Measurements from ENCODE around the gene NCK2. TPM values are rescaled to one million over a fixed set of nuclear protein-coding genes. Genes with fewer than 3 reads are reported as not detected.

Gene NCK2
- total RNA-seq, 5 donors from 2014 or later (not counting 1 experiment from before 2014, with no cell fraction given) = 97.7 to 154 (median 120) TPM

DNA sequence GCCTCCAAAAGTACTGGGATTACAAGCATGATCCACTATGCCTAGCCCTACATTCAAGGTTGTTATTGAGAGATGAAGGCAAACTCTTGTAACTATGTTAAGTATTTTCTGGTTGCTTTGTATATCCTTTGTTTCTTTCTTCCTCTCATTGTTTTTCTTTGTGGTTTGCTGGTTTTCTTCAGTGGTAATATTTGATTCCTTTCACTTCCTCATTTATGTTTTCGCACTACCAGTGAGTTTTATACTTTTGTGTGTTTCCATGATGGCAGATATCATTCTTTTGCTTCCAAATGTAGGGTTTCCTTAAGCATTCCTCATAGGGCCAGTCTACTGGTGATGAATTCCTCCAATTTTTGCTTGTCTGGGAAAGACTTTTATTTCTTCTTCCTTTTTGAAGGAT, 90.2 kb downstream of the NCK2 start:
- Histone ChIP-seq H3K4me1 (ENCODE audit: control insufficient read depth in 1 of 2, extremely low read depth in 1 of 2, insufficient read depth in 2 of 2, low read length in 2 of 2) (peaks cover 9 to 31% of the 10 kb centered on the region in 2 experiments), H3K27me3 (replicated peaks in 1 of 2; ENCODE audit: control insufficient read depth in 2 of 2, extremely low read depth in 1 of 2, insufficient read depth in 2 of 2, low read length in 1 of 2) (no peaks in the 10 kb centered on the region), H3K36me3 (ENCODE audit: control insufficient read depth in 2 of 2, extremely low read depth in 1 of 2, insufficient read depth in 1 of 2, low read length in 1 of 2) (peaks cover 0 to 4% of the 10 kb centered on the region in 2 donors), H3K4me3 (ENCODE audit: control insufficient read depth in 1 of 2, extremely low read depth in 1 of 2, low read length in 1 of 2) (no peak overlapping the region), H3K9me3 (no peaks in the 10 kb centered on the region), H3K27ac (ENCODE audit: low read length) (peak overlapping the region; percentile 60)
- ATAC-seq (replicated peaks in 1 of 4) (peak; percentile 54 to 79 (median 69)), DNase-seq (peak in 1 of 35 experiments; percentile 48)
- H3K4me1 Mint-ChIP-seq = peaks cover 73 to 90% (median 89%) of the 10 kb centered on the region in 3 donors
- H3K36me3 Mint-ChIP-seq = peaks cover 66% of the 10 kb centered on the region
- no peaks in the 10 kb centered on the region for H3K27me3 Mint-ChIP-seq
- ChIA-PET POLR2A (interaction anchor here in 1 of 2 donors (0.7 kb wide), 1 partner anchor 45 kb away, joined by 4 read pairs; no protein-coding TSS in a partner anchor), CTCF (interaction anchor here in 1 of 2 donors (1.0 kb wide), 1 partner anchor 22 kb away, joined by 3 read pairs; no protein-coding TSS in a partner anchor)
- H3K9me3 Mint-ChIP-seq = peaks cover 26 to 52% (median 33%) of the 10 kb centered on the region in 3 donors
- WGBS (ENCODE audit: insufficient coverage) = no CpG with 5 or more reads among the region's 1 CpG
- H3K4me3 Mint-ChIP-seq = peak overlapping the region in 2 of 3 donors; percentile 4 to 21
- H3K27ac Mint-ChIP-seq = peak overlapping the region; percentile 45 to 83

DNA sequence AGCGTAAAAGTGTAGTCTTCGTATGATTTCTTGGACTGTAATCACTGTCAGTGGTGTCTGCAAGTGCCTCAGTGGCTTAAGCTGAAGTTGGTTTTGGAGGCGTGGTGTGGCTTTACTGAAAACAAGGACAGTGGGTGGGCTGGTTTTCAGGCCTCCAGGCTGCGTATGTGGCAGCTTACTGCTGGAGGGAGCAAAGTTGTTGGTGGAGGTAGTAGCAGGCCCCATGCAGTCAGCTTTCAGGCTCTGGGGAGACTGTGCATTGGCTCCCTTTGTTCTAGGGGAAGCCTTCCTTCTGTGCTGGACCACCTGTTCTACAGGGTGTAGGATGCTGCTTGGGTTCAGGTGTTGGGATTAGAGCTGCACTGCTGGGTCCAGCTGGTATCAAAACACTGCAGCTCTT, 91.6 kb downstream of the NCK2 start:
- H3K4me3 Mint-ChIP-seq = peak overlapping the region in 1 of 3 donors; percentile 57
- Histone ChIP-seq H3K4me3 (ENCODE audit: control insufficient read depth in 1 of 2, extremely low read depth in 1 of 2, low read length in 1 of 2) (peak overlapping the region in 1 of 2 donors; percentile 18), H3K9me3 (no peaks in the 10 kb centered on the region), H3K4me1 (ENCODE audit: control insufficient read depth in 1 of 2, extremely low read depth in 1 of 2, insufficient read depth in 2 of 2, low read length in 2 of 2) (peaks cover 9 to 44% of the 10 kb centered on the region in 2 experiments), H3K27ac (ENCODE audit: low read length) (peak overlapping the region; percentile 56), H3K27me3 (replicated peaks in 1 of 2; ENCODE audit: control insufficient read depth in 2 of 2, extremely low read depth in 1 of 2, insufficient read depth in 2 of 2, low read length in 1 of 2) (no peaks in the 10 kb centered on the region), H3K36me3 (ENCODE audit: control insufficient read depth in 2 of 2, extremely low read depth in 1 of 2, insufficient read depth in 1 of 2, low read length in 1 of 2) (peaks cover 0 to 4% of the 10 kb centered on the region in 2 donors)
- ATAC-seq (replicated peaks in 1 of 4) (no peak), DNase-seq (no peak)
- H3K27ac Mint-ChIP-seq = peak overlapping the region; percentile 75 to 85
- ChIA-PET POLR2A (interaction anchor here in 1 of 2 donors (0.6 kb wide), 1 partner anchor 118 kb away, joined by 3 read pairs; no protein-coding TSS in a partner anchor), CTCF (no interaction called here)
- 86% methylated on average over 4 of the region's 4 CpGs for WGBS (ENCODE audit: insufficient coverage)
- H3K9me3 Mint-ChIP-seq = peaks cover 25 to 47% (median 29%) of the 10 kb centered on the region in 3 donors
- H3K27me3 Mint-ChIP-seq = no peaks in the 10 kb centered on the region
- H3K36me3 Mint-ChIP-seq = peaks cover 67% of the 10 kb centered on the region
- H3K4me1 Mint-ChIP-seq = peaks cover 77 to 90% (median 90%) of the 10 kb centered on the region in 3 donors

DNA sequence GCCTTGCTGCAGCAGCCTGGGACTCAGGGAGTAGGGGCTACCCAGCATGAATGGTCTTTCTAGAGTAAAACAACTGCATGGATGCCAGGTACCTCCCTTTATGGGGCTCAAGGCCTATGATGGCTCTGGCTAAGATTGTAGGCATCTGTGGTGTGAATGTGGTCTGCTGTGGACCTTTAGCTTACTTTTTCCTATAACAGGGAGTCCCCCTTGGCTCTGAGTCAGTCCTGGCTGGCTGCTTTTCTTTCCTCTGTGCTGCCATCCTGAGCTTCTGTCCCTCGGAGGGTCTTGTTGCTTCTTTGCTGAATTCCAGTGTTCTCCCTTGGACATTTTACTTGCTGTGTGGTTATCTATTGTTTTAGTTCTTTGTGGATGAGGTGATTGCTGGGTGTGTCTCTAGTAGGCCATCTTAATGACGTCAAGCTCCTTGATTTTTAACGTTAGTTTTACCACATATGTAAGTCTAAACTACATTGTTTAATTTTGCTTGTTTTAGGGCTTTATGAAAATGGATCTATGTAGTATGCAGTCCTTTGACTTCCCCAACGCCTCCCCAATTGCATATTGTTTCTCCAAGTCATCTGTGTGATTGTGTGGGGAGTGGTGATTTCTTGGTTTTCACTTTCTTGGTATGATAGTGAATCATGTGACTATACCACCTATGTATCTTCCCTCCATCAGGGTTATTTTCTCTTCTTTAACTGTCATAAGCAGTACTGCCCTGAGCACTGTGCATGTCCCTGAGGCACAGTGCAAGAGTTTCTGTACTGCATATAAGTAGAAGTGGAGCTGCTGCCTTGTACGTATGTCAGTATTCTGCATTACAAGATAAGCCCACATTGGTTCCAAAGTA, 92.4 kb downstream of the NCK2 start:
- H3K27me3 ChIP-seq (replicated peaks in 1 of 2; ENCODE audit: control insufficient read depth in 2 of 2, extremely low read depth in 1 of 2, insufficient read depth in 2 of 2, low read length in 1 of 2) = no peaks in the 10 kb centered on the region
- Mint-ChIP-seq H3K4me1 (peaks cover 83 to 90% (median 89%) of the 10 kb centered on the region in 3 donors), H3K27me3 (no peaks in the 10 kb centered on the region), H3K4me3 (peak overlapping the region; percentile 8 to 57 (median 37)), H3K36me3 (peaks cover 65% of the 10 kb centered on the region), H3K27ac (peak overlapping the region; percentile 75 to 85), H3K9me3 (peaks cover 18 to 40% (median 27%) of the 10 kb centered on the region in 3 donors)
- no peaks in the 10 kb centered on the region for H3K9me3 ChIP-seq
- no CpG with 5 or more reads among the region's 5 CpGs for WGBS (ENCODE audit: insufficient coverage)
- H3K36me3 ChIP-seq (ENCODE audit: control insufficient read depth in 2 of 2, extremely low read depth in 1 of 2, insufficient read depth in 1 of 2, low read length in 1 of 2) = peaks cover 0 to 4% of the 10 kb centered on the region in 2 donors
- ChIA-PET POLR2A (interaction anchor here in 1 of 2 donors (0.5 to 0.6 kb wide), 2 partner anchors 119 to 187 kb away, joined by 3 read pairs; no protein-coding TSS in a partner anchor), CTCF (no interaction called here)
- peak overlapping the region; percentile 56 for H3K27ac ChIP-seq (ENCODE audit: low read length)
- ATAC-seq (replicated peaks in 1 of 4) = peak; percentile 16 to 44 (median 23)
- peak in 1 of 35 experiments; percentile 30 for DNase-seq
- peaks cover 9 to 52% of the 10 kb centered on the region in 2 experiments for H3K4me1 ChIP-seq (ENCODE audit: control insufficient read depth in 1 of 2, extremely low read depth in 1 of 2, insufficient read depth in 2 of 2, low read length in 2 of 2)
- H3K4me3 ChIP-seq (ENCODE audit: control insufficient read depth in 1 of 2, extremely low read depth in 1 of 2, low read length in 1 of 2) = no peak overlapping the region

DNA sequence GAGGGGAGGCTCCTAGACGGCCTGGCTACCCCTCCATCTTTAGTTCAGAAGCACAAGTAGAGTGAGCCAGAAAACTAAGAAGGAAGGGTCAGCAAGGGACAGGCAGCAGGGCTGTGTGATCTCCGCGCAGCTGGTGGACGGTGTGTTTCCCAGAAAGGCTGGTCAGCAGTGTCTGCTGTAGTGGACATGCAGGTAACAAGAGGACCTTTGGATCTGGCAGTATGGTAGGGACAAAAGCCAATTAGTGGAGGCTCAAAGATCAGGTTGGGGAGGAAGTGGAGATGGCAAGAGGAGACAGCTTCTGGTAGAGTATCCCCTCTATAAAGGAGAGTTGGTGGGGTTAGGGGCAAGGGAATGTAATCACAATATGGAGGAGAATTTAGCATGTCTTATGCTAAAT, 95.1 kb downstream of the NCK2 start:
- H3K36me3 ChIP-seq (ENCODE audit: control insufficient read depth in 2 of 2, extremely low read depth in 1 of 2, insufficient read depth in 1 of 2, low read length in 1 of 2) = peaks cover 0 to 9% of the 10 kb centered on the region in 2 donors
- Mint-ChIP-seq H3K4me1 (peaks cover 80 to 90% (median 85%) of the 10 kb centered on the region in 3 donors), H3K4me3 (peak overlapping the region in 2 of 3 donors; percentile 43 to 58), H3K9me3 (peaks cover 9 to 18% (median 18%) of the 10 kb centered on the region in 3 donors), H3K27me3 (no peaks in the 10 kb centered on the region), H3K36me3 (peaks cover 63% of the 10 kb centered on the region), H3K27ac (peak overlapping the region; percentile 84 to 92)
- DNase-seq (no peak), ATAC-seq (replicated peaks in 1 of 4) (no peak)
- CTCF ChIA-PET = no interaction called here
- H3K9me3 ChIP-seq = no peaks in the 10 kb centered on the region
- POLR2A ChIA-PET = interaction anchor here in 1 of 2 donors (0.6 kb wide), 1 partner anchor 46 kb away, joined by 4 read pairs; no protein-coding TSS in a partner anchor
- peaks cover 10 to 62% of the 10 kb centered on the region in 2 experiments for H3K4me1 ChIP-seq (ENCODE audit: control insufficient read depth in 1 of 2, extremely low read depth in 1 of 2, insufficient read depth in 2 of 2, low read length in 2 of 2)
- no peaks in the 10 kb centered on the region for H3K27me3 ChIP-seq (replicated peaks in 1 of 2; ENCODE audit: control insufficient read depth in 2 of 2, extremely low read depth in 1 of 2, insufficient read depth in 2 of 2, low read length in 1 of 2)
- H3K4me3 ChIP-seq (ENCODE audit: control insufficient read depth in 1 of 2, extremely low read depth in 1 of 2, low read length in 1 of 2) = no peak overlapping the region
- WGBS (ENCODE audit: insufficient coverage) = 67% methylated on average over 4 of the region's 4 CpGs
- H3K27ac ChIP-seq (ENCODE audit: low read length) = peak overlapping the region; percentile 32

DNA sequence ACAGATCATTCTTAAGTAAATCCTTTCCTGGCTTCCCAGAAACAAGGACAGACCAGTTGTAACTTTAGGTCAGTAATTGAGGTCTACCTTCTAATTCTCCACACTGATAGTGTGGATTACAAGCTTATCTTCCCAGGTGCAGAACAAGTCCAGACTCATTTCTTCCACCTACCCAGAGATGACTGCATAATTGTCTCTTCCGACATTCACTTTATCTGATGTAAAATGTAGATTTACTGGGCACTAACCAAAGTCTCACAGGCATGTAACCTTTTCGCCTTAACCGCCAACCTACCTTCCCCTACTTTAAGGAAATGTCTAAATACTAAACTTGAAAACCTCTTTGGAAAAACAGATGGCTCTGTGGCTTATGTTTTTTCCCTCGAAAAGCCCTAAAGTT, 96.2 kb downstream of the NCK2 start:
- no peak for ATAC-seq (replicated peaks in 1 of 4)
- peaks cover 85 to 92% (median 89%) of the 10 kb centered on the region in 3 donors for H3K4me1 Mint-ChIP-seq
- H3K36me3 Mint-ChIP-seq = peaks cover 59% of the 10 kb centered on the region
- H3K27ac ChIP-seq (ENCODE audit: low read length) = peak overlapping the region; percentile 33
- H3K4me1 ChIP-seq (ENCODE audit: control insufficient read depth in 1 of 2, extremely low read depth in 1 of 2, insufficient read depth in 2 of 2, low read length in 2 of 2) = peaks cover 10 to 70% of the 10 kb centered on the region in 2 experiments
- no peaks in the 10 kb centered on the region for H3K27me3 Mint-ChIP-seq
- peaks cover 6 to 13% (median 9%) of the 10 kb centered on the region in 3 donors for H3K9me3 Mint-ChIP-seq
- peaks cover 0 to 9% of the 10 kb centered on the region in 2 donors for H3K36me3 ChIP-seq (ENCODE audit: control insufficient read depth in 2 of 2, extremely low read depth in 1 of 2, insufficient read depth in 1 of 2, low read length in 1 of 2)
- WGBS (ENCODE audit: insufficient coverage) = 40% methylated on average over 1 of the region's 4 CpGs
- no peaks in the 10 kb centered on the region for H3K9me3 ChIP-seq
- H3K4me3 ChIP-seq (ENCODE audit: control insufficient read depth in 1 of 2, extremely low read depth in 1 of 2, low read length in 1 of 2) = no peak overlapping the region
- H3K27me3 ChIP-seq (replicated peaks in 1 of 2; ENCODE audit: control insufficient read depth in 2 of 2, extremely low read depth in 1 of 2, insufficient read depth in 2 of 2, low read length in 1 of 2) = no peaks in the 10 kb centered on the region
- ChIA-PET POLR2A (interaction anchor here in 1 of 2 donors (1.1 kb wide), 1 partner anchor 19 kb away, joined by 3 read pairs; no protein-coding TSS in a partner anchor), CTCF (no interaction called here)
- H3K27ac Mint-ChIP-seq = peak overlapping the region; percentile 65 to 92
- peak overlapping the region in 2 of 3 donors; percentile 1 to 58 for H3K4me3 Mint-ChIP-seq
- DNase-seq = no peak

DNA sequence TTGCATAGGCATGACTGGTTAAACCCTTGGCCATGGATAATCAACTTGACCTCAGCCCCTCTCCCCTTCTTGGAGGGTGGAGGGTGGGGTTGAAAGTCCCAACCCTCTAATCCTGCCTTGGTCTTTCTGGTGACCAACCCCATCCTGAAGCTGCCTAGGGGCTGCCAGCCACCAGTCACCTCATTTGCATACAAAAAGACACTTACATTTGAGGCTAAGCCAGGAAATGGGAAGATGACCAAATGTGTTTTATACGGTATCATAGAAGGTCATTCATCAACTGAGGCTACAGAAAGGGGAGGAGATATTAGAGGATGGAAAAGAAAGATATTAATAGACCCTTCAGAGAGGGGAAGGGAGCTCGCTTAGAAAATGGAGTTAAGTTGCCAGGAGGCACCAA, 96.8 kb downstream of the NCK2 start:
- Histone ChIP-seq H3K9me3 (no peaks in the 10 kb centered on the region), H3K27ac (ENCODE audit: low read length) (peak overlapping the region; percentile 33), H3K36me3 (ENCODE audit: control insufficient read depth in 2 of 2, extremely low read depth in 1 of 2, insufficient read depth in 1 of 2, low read length in 1 of 2) (peaks cover 0 to 9% of the 10 kb centered on the region in 2 donors), H3K4me3 (ENCODE audit: control insufficient read depth in 1 of 2, extremely low read depth in 1 of 2, low read length in 1 of 2) (no peak overlapping the region), H3K27me3 (replicated peaks in 1 of 2; ENCODE audit: control insufficient read depth in 2 of 2, extremely low read depth in 1 of 2, insufficient read depth in 2 of 2, low read length in 1 of 2) (no peaks in the 10 kb centered on the region), H3K4me1 (ENCODE audit: control insufficient read depth in 1 of 2, extremely low read depth in 1 of 2, insufficient read depth in 2 of 2, low read length in 2 of 2) (peaks cover 10 to 65% of the 10 kb centered on the region in 2 experiments)
- Mint-ChIP-seq H3K36me3 (peaks cover 59% of the 10 kb centered on the region), H3K4me3 (peak overlapping the region in 1 of 3 donors; percentile 58), H3K27ac (peak overlapping the region; percentile 66 to 92), H3K27me3 (no peaks in the 10 kb centered on the region), H3K4me1 (peaks cover 85 to 92% (median 89%) of the 10 kb centered on the region in 3 donors), H3K9me3 (peaks cover 2 to 7% (median 5%) of the 10 kb centered on the region in 3 donors)
- CTCF ChIA-PET = interaction anchor here in 1 of 2 donors (1.0 kb wide), 1 partner anchor 42 kb away, joined by 3 read pairs; no protein-coding TSS in a partner anchor
- ATAC-seq (replicated peaks in 1 of 4) = no peak
- POLR2A ChIA-PET = interaction anchor here (0.6 to 1.1 kb wide), 2 partner anchors 20 to 320 kb away, joined by 3 read pairs; no protein-coding TSS in a partner anchor
- DNase-seq = no peak
- WGBS (ENCODE audit: insufficient coverage) = 82% methylated on average over 2 of the region's 2 CpGs
